ENCODE data around the gene SUCO.
A peak's percentile ranks its signal among the peaks of the same experiment; 100 is the strongest.
"Not testable (repeated sequence)": the region's sequence is repeated elsewhere in the genome, so short reads cannot be mapped to it uniquely, and the experiment has no call there.

The SUCO gene

GRCh38 chr1:172532700-172533512 lies at the start of gene SUCO:
TSS of gene SUCO (plus strand) at chr1:172533150. CDS start at chr1:172533436, 286 bp downstream.
- peak; percentile 100 for DNase-seq (ENCODE audit: low read depth)

GRCh38 chr1:172483448-172483847 lies 49.5 kb upstream of the SUCO start:
- no peak for DNase-seq (ENCODE audit: low read depth)

GRCh38 chr1:172484252-172484651 lies 48.7 kb upstream of the SUCO start:
- no peak for DNase-seq (ENCODE audit: low read depth)

GRCh38 chr1:172485626-172486025 lies 47.3 kb upstream of the SUCO start:
- DNase-seq (ENCODE audit: low read depth), result no peak

- DNase-seq (ENCODE audit: low read depth), result no peak
These were observed 46.0 kb upstream of the SUCO start for GRCh38 chr1:172486805-172487454.

- no peak for DNase-seq (ENCODE audit: low read depth)
These were observed 45.4 kb upstream of the SUCO start for GRCh38 chr1:172487550-172487949.

GRCh38 chr1:172488393-172488792 lies 44.6 kb upstream of the SUCO start:
- DNase-seq (ENCODE audit: low read depth), result no peak

GRCh38 chr1:172489847-172490246 lies 43.1 kb upstream of the SUCO start:
- DNase-seq (ENCODE audit: low read depth), result no peak

- no peak for DNase-seq (ENCODE audit: low read depth)
These were observed 40.5 kb upstream of the SUCO start for GRCh38 chr1:172492421-172492820.

- no peak for DNase-seq (ENCODE audit: low read depth)
These were observed 38.8 kb upstream of the SUCO start for GRCh38 chr1:172494166-172494565.

GRCh38 chr1:172496127-172496526 lies 36.8 kb upstream of the SUCO start:
- DNase-seq (ENCODE audit: low read depth), result not testable (repeated sequence)

GRCh38 chr1:172496678-172497077 lies 36.3 kb upstream of the SUCO start:
- no peak for DNase-seq (ENCODE audit: low read depth)

GRCh38 chr1:172497230-172497629 lies 35.7 kb upstream of the SUCO start:
- no peak for DNase-seq (ENCODE audit: low read depth)

GRCh38 chr1:172498857-172499256 lies 34.1 kb upstream of the SUCO start:
- no peak for DNase-seq (ENCODE audit: low read depth)

- peak; percentile 1 for DNase-seq (ENCODE audit: low read depth)
These were observed 33.3 kb upstream of the SUCO start for GRCh38 chr1:172499636-172500141.

GRCh38 chr1:172500207-172500606 lies 32.7 kb upstream of the SUCO start:
- no peak for DNase-seq (ENCODE audit: low read depth)

- no peak for DNase-seq (ENCODE audit: low read depth)
These were observed 25.2 kb upstream of the SUCO start for GRCh38 chr1:172507741-172508140.

GRCh38 chr1:172510479-172510878 lies 22.5 kb upstream of the SUCO start:
- DNase-seq (ENCODE audit: low read depth), result no peak

GRCh38 chr1:172512591-172512990 lies 20.4 kb upstream of the SUCO start:
- DNase-seq (ENCODE audit: low read depth), result no peak

- DNase-seq (ENCODE audit: low read depth), result no peak
These were observed 19.5 kb upstream of the SUCO start for GRCh38 chr1:172513479-172513878.

GRCh38 chr1:172514108-172514507 lies 18.8 kb upstream of the SUCO start:
- DNase-seq (ENCODE audit: low read depth), result no peak

GRCh38 chr1:172515436-172515835 lies 17.5 kb upstream of the SUCO start:
- no peak for DNase-seq (ENCODE audit: low read depth)

GRCh38 chr1:172515927-172516326 lies 17.0 kb upstream of the SUCO start:
- DNase-seq (ENCODE audit: low read depth), result no peak

All from activated T-cell treated with anti-CD3 and anti-CD28 coated beads for 48 hours (primary cell).